H1 (cell line): ENCODE measurements around the gene HORMAD2. TPM values are rescaled to one million over a fixed set of nuclear protein-coding genes. Genes with fewer than 3 reads are reported as not detected.

Source experiments
- CTCF ChIA-PET: fragments of 300-600 bp; sonication (Branson Sonifier 250); formaldehyde crosslinking; loops from one replicate; lab custom pipeline; 2021; ENCODE audit not compliant: partially characterized antibody; lab: Charles Lee
- POLR2A ChIA-PET: fragments of 300-600 bp; sonication (Branson Sonifier 250); formaldehyde crosslinking; loops from one replicate; lab custom pipeline; 2021; ENCODE audit warnings: inconsistent platforms; ENCODE audit not compliant: partially characterized antibody; lab: Charles Lee
- DNase-seq, 2 experiments: peaks; one replicate each; pipeline versions ENCODE4 v3.0.0 to v3.0.0-alpha.2; 2010 to 2022; ENCODE audit warnings: low spot score in 2 of 2, low read depth in 1 of 2, mixed read lengths in 1 of 2
- FAIRE-seq: peaks from 2 replicates; lab custom pipeline; 2011; peaks lifted over from hg19 to GRCh38; lab: Jason Lieb, UNC
- H2AFZ ChIP-seq: 2 replicates; pipeline ENCODE4 v1.8.1; 2012; ENCODE audit warnings: low read length, inconsistent platforms
- H2AK5ac ChIP-seq: 2 replicates; pipeline ENCODE4 v1.6.1; 2013; ENCODE audit warnings: low read depth, low read length
- H2BK120ac ChIP-seq: replicated peaks from 2 replicates; pipeline ENCODE3; 2013; ENCODE audit warnings: low read depth, low read length, inconsistent platforms
- H2BK12ac ChIP-seq: 2 replicates; pipeline ENCODE4 v1.6.1; 2013; ENCODE audit warnings: low read depth, low read length
- H2BK15ac ChIP-seq: 2 replicates; pipeline ENCODE4 v1.6.1; 2013; ENCODE audit warnings: low read length
- H2BK20ac ChIP-seq: 2 replicates; pipeline ENCODE4 v1.6.1; 2013; ENCODE audit warnings: low read length
- H2BK5ac ChIP-seq: 2 replicates; pipeline ENCODE4 v1.6.1; 2013; ENCODE audit warnings: low read depth, low read length
- H3K14ac ChIP-seq: 2 replicates; pipeline ENCODE4 v1.6.1; 2013; ENCODE audit warnings: inconsistent platforms; ENCODE audit not compliant: insufficient read length
- H3K18ac ChIP-seq: 2 replicates; pipeline ENCODE4 v1.6.1; 2013; ENCODE audit warnings: low read length; ENCODE audit errors: extremely low read depth
- H3K23ac ChIP-seq: 2 replicates; pipeline ENCODE4 v1.6.1; 2013; ENCODE audit warnings: inconsistent platforms; ENCODE audit not compliant: insufficient read length
- H3K23me2 ChIP-seq: 2 replicates; pipeline ENCODE4 v1.6.1; 2013; ENCODE audit warnings: low read depth, low read length
- H3K27ac ChIP-seq: 2 replicates; pipeline ENCODE4 v1.6.1; 2011; ENCODE audit warnings: low read depth, low read length, inconsistent platforms
- H3K27me3 ChIP-seq, 4 experiments: replicated peaks in 1 of 4; 1 replicate in 1 of 4; 2 replicates in 3 of 4; pipeline versions ENCODE4 v1.6.1 to v1.8.1; 2011 to 2013; ENCODE audit warnings: low read length in 3 of 4, mild to moderate bottlenecking in 3 of 4, inconsistent platforms in 2 of 4, mixed read lengths in 2 of 4, moderate library complexity in 1 of 4; ENCODE audit not compliant: control insufficient read depth in 3 of 4, insufficient read depth in 3 of 4; ENCODE audit errors: extremely low read depth in 1 of 4
- H3K36me3 ChIP-seq, 4 experiments: 2 replicates each; pipeline versions ENCODE4 v1.6.1 to v1.8.1; 2011 to 2013; ENCODE audit warnings: mild to moderate bottlenecking in 4 of 4, low read length in 3 of 4, moderate library complexity in 2 of 4, control low read depth in 1 of 4, inconsistent platforms in 1 of 4; ENCODE audit not compliant: insufficient read depth in 4 of 4, control insufficient read depth in 2 of 4
- H3K4ac ChIP-seq: replicated peaks from 2 replicates; pipeline ENCODE3; 2013; ENCODE audit warnings: low read length, low read depth, mixed read lengths, inconsistent platforms; ENCODE audit not compliant: insufficient read length
- H3K4me1 ChIP-seq, 4 experiments: replicated peaks in 1 of 4; 1 replicate in 1 of 4; 2 replicates in 3 of 4; pipeline versions ENCODE4 v1.6.1 to v1.8.1; 2011 to 2013; ENCODE audit warnings: low read length in 3 of 4, inconsistent platforms in 2 of 4, mixed read lengths in 1 of 4; ENCODE audit not compliant: insufficient read depth in 4 of 4, control insufficient read depth in 3 of 4
- H3K4me2 ChIP-seq, 2 experiments: 2 replicates each; pipeline versions ENCODE4 v1.6.1 to v1.8.1; 2011 to 2013; ENCODE audit warnings: low read depth in 2 of 2, low read length in 2 of 2, control low read depth in 1 of 2, inconsistent platforms in 1 of 2, mild to moderate bottlenecking in 1 of 2; ENCODE audit not compliant: insufficient read depth in 1 of 2
- H3K4me3 ChIP-seq, 4 experiments: fragments of 200-600, 300-600 bp in 1 of 4; sonication (generic), shearing (Covaris generic), sonication (Bioruptor Twin) in 1 of 4; 2 replicates each; pipeline versions ENCODE4 v1.5.1 to v1.8.1; 2011 to 2016; ENCODE audit warnings: low read length in 4 of 4, low read depth in 3 of 4, control low read depth in 2 of 4, inconsistent platforms in 2 of 4, mild to moderate bottlenecking in 2 of 4, mixed read lengths in 1 of 4, moderate library complexity in 1 of 4; ENCODE audit not compliant: insufficient read depth in 2 of 4; ENCODE audit errors: extremely low read depth in 1 of 4
- H3K56ac ChIP-seq: replicated peaks from 2 replicates; pipeline ENCODE3; 2013; ENCODE audit warnings: low read depth, mild to moderate bottlenecking, mixed read lengths, low read length, inconsistent platforms; ENCODE audit not compliant: insufficient read length
- H3K79me1 ChIP-seq: 2 replicates; pipeline ENCODE4 v1.6.1; 2013; ENCODE audit warnings: low read depth, low read length, control low read depth
- H3K79me2 ChIP-seq, 2 experiments: 2 replicates each; pipeline versions ENCODE4 v1.6.1 to v1.8.1; 2012 to 2013; ENCODE audit warnings: low read length in 2 of 2, mild to moderate bottlenecking in 2 of 2, inconsistent platforms in 1 of 2; ENCODE audit not compliant: insufficient read depth in 2 of 2, control insufficient read depth in 1 of 2
- H3K9ac ChIP-seq, 4 experiments: replicated peaks in 1 of 4; 1 replicate in 1 of 4; 2 replicates in 3 of 4; pipeline versions ENCODE4 v1.6.1 to v1.8.1; 2011 to 2013; ENCODE audit warnings: low read depth in 3 of 4, low read length in 3 of 4, control low read depth in 2 of 4, mild to moderate bottlenecking in 2 of 4, moderate library complexity in 2 of 4, inconsistent platforms in 1 of 4; ENCODE audit errors: extremely low read depth in 1 of 4
- H3K9me3 ChIP-seq, 2 experiments: 2 replicates each; pipeline versions ENCODE4 v1.6.1 to v1.8.1; 2012 to 2013; ENCODE audit warnings: mild to moderate bottlenecking in 2 of 2, moderate library complexity in 2 of 2, control low read depth in 1 of 2, inconsistent platforms in 1 of 2, low read depth in 1 of 2, low read length in 1 of 2, mixed read lengths in 1 of 2; ENCODE audit not compliant: insufficient read depth in 2 of 2
- H4K20me1 ChIP-seq, 2 experiments: replicated peaks in 1 of 2; 2 replicates each; pipeline versions ENCODE3 to v1.8.1; 2011 to 2013; ENCODE audit warnings: inconsistent platforms in 2 of 2, low read length in 2 of 2, mild to moderate bottlenecking in 1 of 2; ENCODE audit not compliant: insufficient read depth in 2 of 2, control insufficient read depth in 1 of 2
- H4K5ac ChIP-seq: 2 replicates; pipeline ENCODE4 v1.6.1; 2013; ENCODE audit warnings: low read length, low read depth, mixed read lengths, inconsistent platforms; ENCODE audit not compliant: insufficient read length
- H4K8ac ChIP-seq: 2 replicates; pipeline ENCODE4 v1.8.0; 2013; ENCODE audit warnings: mild to moderate bottlenecking, moderate library complexity, low read length, inconsistent platforms; ENCODE audit not compliant: insufficient read depth; ENCODE audit errors: extremely low read depth
- H4K91ac ChIP-seq: replicated peaks from 2 replicates; pipeline ENCODE3; 2013; ENCODE audit warnings: low read length, mixed read lengths, inconsistent platforms; ENCODE audit not compliant: insufficient read length
- NRF1 ChIP-seq: IDR thresholded peaks from 2 replicates; pipeline ENCODE4 v1.6.1; 2011; ENCODE audit warnings: mild to moderate bottlenecking, low read depth, low read length, improper control_type of control experiment
- POLR2AphosphoS5 ChIP-seq: IDR thresholded peaks from 2 replicates; pipeline ENCODE4 v1.6.1; 2011; ENCODE audit warnings: low read depth, low read length
- RAD21 ChIP-seq, 2 experiments: IDR thresholded peaks in 1 of 2; conservative IDR thresholded peaks in 1 of 2; 2 replicates each; pipeline ENCODE4 v1.6.1; 2011; ENCODE audit warnings: low read depth in 2 of 2, low read length in 2 of 2, improper control_type of control experiment in 1 of 2, inconsistent platforms in 1 of 2, mild to moderate bottlenecking in 1 of 2, moderate library complexity in 1 of 2
- SIN3A ChIP-seq, 2 experiments: IDR thresholded peaks in 1 of 2; conservative IDR thresholded peaks in 1 of 2; 2 replicates each; pipeline ENCODE4 v1.6.1; 2011 to 2012; ENCODE audit warnings: low read length in 2 of 2, improper control_type of control experiment in 1 of 2, low read depth in 1 of 2, mild to moderate bottlenecking in 1 of 2
- SUZ12 ChIP-seq: fragments of 200-600 bp; sonication (generic); IDR thresholded peaks from 2 replicates; pipeline ENCODE4 v1.6.1; 2012; ENCODE audit warnings: mild to moderate bottlenecking, inconsistent platforms, low read length, moderate library complexity, mixed read lengths
- whole genome bisulfite sequencing, 2 experiments: shearing (Covaris generic) in 1 of 2; methylation state at CpG; one replicate each; pipeline versions ENCODE4 v1.1.6 to v1.1.7; 2013 to 2015; ENCODE audit warnings: low lambda C conversion rate in 2 of 2, mixed read lengths in 2 of 2, inconsistent platforms in 1 of 2, low coverage in 1 of 2, missing lambda C conversion rate in 1 of 2; ENCODE audit not compliant: insufficient replicate concordance in 2 of 2, insufficient coverage in 1 of 2, insufficient read length in 1 of 2; ENCODE audit errors: extremely low coverage in 1 of 2, missing lambda C conversion rate in 1 of 2; 5-methylcytosine and 5-hydroxymethylcytosine counted together
- polyA plus RNA-seq, 7 experiments: library from polyadenylated mRNA; depleted of rRNA in 3 of 7; stranded (reverse) in 5 of 7; unstranded in 2 of 7; fragments of >200 nt in 5 of 7; fragments of 200-250 nt in 2 of 7; gene quantifications; 1 replicate in 5 of 7; 2 replicates in 1 of 7; 4 replicates in 1 of 7; pipeline versions ENCODE4 v1.2.1 to v1.2.3, GENCODE V29; 2011 to 2013; ENCODE audit warnings: missing spikeins in 2 of 7, mixed read lengths in 2 of 7
- total RNA-seq: library from RNA; stranded (reverse); fragmentation: NEBNext Ultra II Directional; extraction: Animal tissue kit (Norgen Biotek cat#: 25700); gene quantifications from 2 replicates; pipeline ENCODE4 v1.2.1, GENCODE V29; 2021

The HORMAD2 gene
- total and polyA plus RNA-seq, 2 of the 8 experiments (the other 6 are each of a cell fraction or from before 2014, with no cell fraction given): 0.03 TPM; not detected in 1

DNA sequence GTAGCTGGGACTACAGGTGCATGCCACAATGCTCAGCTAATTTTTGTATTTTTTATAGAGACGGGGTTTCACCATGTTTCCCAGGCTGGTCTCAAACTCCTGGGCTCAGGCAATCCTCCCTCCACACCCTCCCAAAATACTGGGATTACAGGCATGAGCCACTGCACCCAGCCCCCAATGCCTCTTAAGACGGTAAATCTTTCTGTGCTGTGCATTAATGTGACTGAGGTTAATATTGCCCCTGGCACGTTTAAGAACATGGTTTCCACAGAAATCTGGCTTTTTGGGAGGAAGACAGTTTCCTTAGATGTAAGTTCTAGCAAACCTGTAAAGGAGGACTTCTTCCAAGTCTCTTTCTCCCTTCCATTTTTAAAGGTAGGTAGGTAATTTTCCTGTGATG is 6.1 kb upstream of the HORMAD2 start:
- no peak overlapping the region for H2AFZ ChIP-seq
- no peak overlapping the region for H3K23ac ChIP-seq
- H2BK12ac ChIP-seq: no peak overlapping the region
- H2BK5ac ChIP-seq: no peak overlapping the region
- H3K79me2 ChIP-seq: no peaks in the 10 kb centered on the region
- H3K23me2 ChIP-seq: no peaks in the 10 kb centered on the region
- ChIA-PET CTCF (no interaction called here), POLR2A (no interaction called here)
- no peaks in the 10 kb centered on the region for H3K9me3 ChIP-seq
- no peak overlapping the region for H3K56ac ChIP-seq
- DNase-seq (no peak), FAIRE-seq (no peak)
- H3K27ac ChIP-seq: no peak overlapping the region
- no peak overlapping the region for H2BK20ac ChIP-seq
- no peak overlapping the region for H3K14ac ChIP-seq
- no peak overlapping the region for H3K4ac ChIP-seq
- no peaks in the 10 kb centered on the region for H3K36me3 ChIP-seq
- no peaks in the 10 kb centered on the region for H4K20me1 ChIP-seq
- H3K4me2 ChIP-seq: no peak overlapping the region
- no peak overlapping the region for H4K8ac ChIP-seq
- H4K5ac ChIP-seq: no peak overlapping the region
- no peaks in the 10 kb centered on the region for H3K4me1 ChIP-seq
- 83% methylated on average over 3 of the region's 3 CpGs; no CpG with 5 or more reads in 1 of the 2 experiments for WGBS, 2 experiments
- no peak overlapping the region for H3K18ac ChIP-seq
- no peaks in the 10 kb centered on the region for H3K79me1 ChIP-seq
- no peak overlapping the region for H4K91ac ChIP-seq
- no peak overlapping the region for H2AK5ac ChIP-seq
- H2BK120ac ChIP-seq: no peak overlapping the region
- TF ChIP-seq SIN3A (conservative IDR thresholded peaks at IDR 0.05 in 1 of 2, IDR thresholded peaks at IDR 0.05 in 1 of 2; ENCODE audit: low read depth in 1 of 2, low read length in 2 of 2) (no peak), POLR2AphosphoS5 (no peak), NRF1 (no peak), RAD21 (IDR thresholded peaks at IDR 0.05 in 1 of 2, conservative IDR thresholded peaks at IDR 0.05 in 1 of 2; ENCODE audit: low read depth in 2 of 2, low read length in 2 of 2) (no peak), SUZ12 (no peak)
- H3K4me3 ChIP-seq: no peak overlapping the region
- H3K27me3 ChIP-seq: no peaks in the 10 kb centered on the region; a peak in 1 of 7 replicates
- H3K9ac ChIP-seq: no peak overlapping the region
- no peak overlapping the region for H2BK15ac ChIP-seq
